Suppressor macrophage (primary cell): ENCODE data around the gene PXDN.
A peak's percentile ranks its signal among the peaks of the same experiment; 100 is the strongest.
"Not testable (repeated sequence)": the region's sequence is repeated elsewhere in the genome, so short reads cannot be mapped to it uniquely, and the experiment has no call there.

ENCODE experiments used
- DNase-seq, 4 experiments: peaks; one replicate each; pipeline ENCODE4 v3.0.0-alpha.2; 2020 to 2022

The PXDN gene

DNA sequence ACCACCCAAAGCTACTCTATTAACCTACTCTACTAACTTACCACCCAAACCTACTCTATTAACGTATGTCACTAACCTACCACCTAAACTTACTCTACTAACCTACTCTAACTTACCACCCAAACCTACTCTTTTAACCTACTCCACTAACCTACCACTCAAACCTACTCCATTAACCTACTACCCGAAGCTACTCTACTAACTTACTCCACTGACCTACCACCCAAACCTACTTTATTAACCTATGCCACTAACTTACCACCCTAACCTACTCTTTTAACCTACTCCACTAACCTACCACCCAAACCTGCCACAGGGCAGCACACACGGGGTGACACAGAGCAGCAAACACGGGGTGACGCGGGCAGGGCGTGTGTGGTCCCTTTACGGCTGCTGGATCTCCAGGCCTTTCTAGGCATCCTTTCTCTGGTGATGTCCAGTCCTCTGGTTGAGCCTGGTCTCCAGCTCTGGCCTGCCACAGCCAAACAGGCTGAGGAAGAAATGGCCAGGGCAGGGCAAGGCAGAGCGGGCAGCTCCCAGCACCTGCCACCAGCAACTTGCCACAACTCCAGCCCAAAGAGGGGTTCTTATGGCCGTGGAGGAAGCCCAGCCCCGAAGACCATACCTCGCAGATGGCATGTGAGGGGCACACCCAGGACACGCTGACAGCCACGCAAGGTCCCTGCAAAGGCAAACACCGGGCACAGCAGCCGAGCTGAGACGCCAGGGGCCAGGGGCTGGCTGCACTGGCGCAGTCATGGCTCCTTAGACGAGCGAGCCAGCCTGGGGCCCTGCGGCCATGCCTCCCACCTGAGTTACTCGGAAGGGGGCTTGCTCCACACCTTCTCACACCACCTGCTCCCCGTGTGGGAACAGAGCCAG is 25.7 kb downstream of the PXDN start:
- DNase-seq = no peak

DNA sequence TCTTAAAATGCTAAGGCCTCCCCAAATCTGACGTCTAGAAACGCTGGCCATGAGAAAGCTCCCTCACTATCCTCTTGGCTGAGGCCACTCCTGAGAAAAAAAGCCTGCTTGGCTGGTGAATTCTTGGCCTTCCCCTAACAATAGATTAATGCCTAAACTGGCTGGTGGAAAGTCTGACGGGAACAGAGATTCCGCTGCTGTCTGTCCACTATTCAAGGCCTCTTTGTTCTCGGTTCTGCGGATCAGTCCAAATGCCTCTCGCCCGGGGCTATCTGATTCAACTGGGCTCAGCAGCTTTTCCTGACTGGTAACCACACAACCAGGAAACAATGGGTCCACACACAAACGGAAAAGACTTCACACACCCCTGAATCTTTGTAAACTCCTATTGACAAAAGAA is 27.2 kb downstream of the PXDN start:
- DNase-seq = no peak

GRCh38 chr2:1716441-1716840 is 27.9 kb downstream of the PXDN start:
- DNase-seq = no peak

DNA sequence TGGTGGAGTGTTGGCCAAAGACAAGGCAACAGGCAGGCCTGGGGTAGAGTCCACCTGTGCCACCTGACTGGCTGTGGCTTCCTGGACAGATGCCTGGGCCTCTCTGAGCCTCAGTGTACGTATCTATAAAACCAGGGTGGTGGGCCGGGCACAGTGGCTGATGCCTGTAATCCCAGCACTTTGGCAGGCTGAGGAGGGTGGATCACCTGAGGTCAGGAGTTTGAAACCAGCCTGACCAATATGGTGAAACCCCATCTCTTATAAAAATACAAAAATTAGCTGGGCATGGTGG is 28.4 kb downstream of the PXDN start:
- DNase-seq = not testable (repeated sequence)

DNA sequence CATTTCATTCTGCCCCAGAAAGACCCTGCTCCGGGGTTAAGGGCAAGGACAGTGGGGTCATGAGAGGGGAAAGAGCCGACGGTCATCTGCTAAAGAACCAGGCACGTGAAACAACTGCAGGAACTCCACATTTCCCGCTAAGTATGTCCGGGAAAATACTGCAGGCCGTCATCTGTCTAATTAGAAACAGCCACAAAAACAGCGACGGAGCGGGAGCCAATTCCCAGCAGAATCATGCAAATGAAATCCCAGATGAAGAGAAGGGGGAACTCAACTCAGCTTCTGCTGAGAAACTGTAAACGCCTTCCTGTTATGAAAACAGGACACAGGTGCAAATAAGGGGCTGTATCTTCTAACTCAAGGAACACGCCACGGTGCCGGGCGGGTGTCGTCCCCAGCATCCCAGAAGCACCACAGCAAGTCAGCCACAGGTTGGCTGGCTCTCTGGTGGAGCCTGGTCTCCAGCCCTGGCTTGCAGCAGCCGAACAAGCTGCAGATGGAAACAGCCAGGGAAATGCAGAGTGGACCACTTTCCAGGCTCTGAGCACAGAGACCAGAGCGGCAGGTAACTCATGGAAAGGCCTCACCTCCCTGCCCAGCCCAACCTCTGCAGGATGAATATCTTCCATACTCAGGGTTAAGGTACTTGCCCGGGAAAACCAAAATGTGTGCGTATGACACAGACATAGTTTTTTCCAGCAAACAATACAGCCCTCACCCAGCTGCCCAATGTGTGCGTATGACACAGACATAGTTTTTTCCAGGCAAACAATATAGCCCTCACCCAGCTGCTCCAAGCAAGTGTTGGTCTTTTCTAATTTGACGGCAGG is 28.9 kb downstream of the PXDN start:
- DNase-seq = no peak

DNA sequence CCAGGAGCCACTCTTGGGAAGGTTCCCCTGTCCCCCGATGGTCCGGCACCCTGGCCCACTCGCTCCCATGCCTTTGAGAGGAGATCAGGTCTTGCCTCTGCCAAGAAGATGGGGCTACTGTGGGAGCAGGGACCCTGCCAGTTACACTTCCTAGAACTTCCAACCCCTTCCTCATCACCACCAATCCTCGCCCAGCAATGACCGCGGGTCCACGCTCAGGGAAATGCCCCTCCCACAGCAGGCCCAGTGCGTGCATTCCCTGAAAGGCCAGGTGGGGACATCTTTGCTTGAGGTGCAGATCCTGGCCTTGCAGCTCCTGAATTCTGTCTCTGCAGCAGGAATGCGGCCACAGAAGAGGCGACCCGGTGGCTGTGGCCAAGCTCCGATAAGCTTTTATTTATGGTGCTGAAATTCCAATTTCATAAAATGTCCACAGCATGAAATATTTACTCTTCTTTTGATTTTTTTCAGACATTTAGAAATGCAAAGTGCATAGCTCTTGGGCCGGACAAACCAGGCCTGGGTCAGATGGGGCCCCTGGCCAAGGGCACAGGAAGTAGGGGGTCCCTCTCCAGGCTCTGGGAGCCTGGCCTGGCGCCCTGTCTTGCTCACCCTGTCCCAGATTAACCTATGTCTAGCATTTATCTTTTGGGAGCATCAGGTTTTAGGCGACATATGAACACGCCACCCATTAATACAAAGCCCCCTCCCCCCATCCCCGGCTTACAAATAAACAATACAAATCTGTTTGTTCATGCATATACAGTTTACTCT is 29.8 kb downstream of the PXDN start:
- DNase-seq = no peak

DNA sequence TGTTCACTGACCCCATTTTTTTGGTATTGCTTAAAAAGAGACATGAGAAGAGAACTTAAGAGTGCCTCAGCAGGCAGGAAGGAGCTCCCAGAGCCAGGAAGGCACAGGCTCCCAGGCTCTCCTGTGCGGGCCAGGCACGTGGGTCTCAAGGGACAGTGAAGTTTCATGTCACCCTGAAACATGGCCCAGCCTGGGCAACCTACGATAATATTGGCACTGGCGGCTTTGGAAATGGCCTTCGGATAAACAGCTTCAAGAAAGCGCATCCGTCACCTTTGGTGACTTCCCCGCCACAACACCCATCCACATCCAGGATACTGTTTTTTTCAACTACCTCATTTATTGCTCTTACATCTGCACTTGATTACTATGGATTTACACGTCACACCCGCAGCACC is 30.5 kb downstream of the PXDN start:
- no peak for DNase-seq

- DNase-seq = no peak
Observed at GRCh38 chr2:1713142-1713838, 31.0 kb downstream of the PXDN start.

GRCh38 chr2:1709946-1710560 is 34.3 kb downstream of the PXDN start:
- DNase-seq = no peak

DNA sequence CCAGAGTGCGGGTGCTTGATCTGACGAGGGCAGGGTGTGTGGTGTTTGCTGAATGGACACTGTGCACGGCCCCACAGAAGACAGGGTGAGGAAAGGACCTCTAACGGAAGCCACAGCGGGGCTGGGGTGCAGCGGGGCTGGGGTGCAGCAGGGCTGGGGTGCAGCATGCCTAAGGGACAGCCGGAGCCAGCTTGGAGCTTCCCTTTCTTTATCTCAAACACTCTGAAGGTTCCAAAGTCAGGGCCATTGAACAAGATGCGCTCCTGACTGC is 35.0 kb downstream of the PXDN start:
- no peak for DNase-seq

DNA sequence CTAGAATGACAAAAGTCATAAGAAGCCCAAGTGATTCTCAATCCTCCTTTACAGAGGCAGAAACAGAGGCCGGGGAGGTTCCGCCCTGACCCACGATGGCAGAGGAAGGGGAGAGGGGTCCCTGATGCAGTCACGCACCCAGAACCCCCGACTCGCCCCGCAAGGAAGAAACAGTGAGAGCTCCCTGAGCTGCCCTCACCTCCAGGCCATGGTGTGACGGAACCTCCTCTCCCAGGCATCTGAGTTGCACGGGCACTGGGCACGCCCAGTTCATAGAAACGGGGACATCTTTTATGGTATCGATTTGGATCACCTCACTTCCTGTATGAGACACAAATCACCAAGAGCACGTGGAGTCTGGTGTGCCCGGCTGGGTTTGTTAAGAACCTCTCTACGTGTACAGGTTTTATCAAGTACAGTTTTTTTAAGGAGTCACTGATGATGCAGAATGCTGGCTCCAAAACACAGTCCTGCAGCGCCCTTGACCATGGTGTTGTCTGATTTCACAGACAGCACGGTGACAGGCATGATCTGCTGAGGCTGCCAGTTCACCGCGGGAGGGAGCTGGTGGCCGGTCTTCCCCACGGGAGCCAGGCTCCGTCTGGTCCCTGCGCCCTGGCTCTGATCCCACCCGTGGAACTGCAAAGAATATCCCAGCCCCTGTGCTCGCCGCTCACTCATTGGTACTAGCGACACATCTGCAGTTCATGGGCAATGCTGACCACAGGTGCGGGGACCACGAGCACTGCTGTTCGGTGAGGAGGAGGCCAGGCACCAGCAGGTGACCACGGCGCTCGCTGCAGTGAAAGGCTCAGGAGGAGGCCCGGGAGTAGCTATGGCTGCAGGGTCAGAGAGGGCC is 35.6 kb downstream of the PXDN start:
- DNase-seq = no peak

- peak; percentile 70 to 88 (median 79) for DNase-seq
Observed at GRCh38 chr2:1707771-1708418, 36.4 kb downstream of the PXDN start.

- DNase-seq = not testable (repeated sequence)
Observed at GRCh38 chr2:1706089-1706841, 38.0 kb downstream of the PXDN start.

DNA sequence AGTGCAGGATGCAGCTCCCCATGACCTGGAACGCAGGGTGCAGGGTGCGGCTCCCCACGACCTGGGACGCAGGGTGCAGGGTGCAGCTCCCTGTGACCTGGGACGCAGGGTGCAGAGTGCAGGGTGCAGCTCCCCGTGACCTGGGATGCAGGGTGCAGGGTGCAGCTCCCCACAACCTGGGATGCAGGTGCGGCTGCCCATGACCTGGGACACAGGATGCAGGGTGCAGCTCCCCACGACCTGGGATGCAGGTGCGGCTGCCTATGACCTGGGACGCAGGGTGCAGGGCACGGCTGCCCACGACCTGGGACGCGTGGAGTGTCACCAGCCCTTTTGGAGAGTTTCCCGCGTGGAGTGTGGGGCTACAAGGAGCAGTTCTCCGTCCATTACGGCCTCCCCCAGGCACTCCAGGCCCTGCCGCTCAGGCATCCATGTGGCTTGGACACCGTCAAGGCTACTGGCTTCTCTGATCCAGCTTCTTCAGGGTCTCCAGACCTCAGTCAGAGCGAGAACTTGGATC is 38.7 kb downstream of the PXDN start:
- no peak for DNase-seq

DNA sequence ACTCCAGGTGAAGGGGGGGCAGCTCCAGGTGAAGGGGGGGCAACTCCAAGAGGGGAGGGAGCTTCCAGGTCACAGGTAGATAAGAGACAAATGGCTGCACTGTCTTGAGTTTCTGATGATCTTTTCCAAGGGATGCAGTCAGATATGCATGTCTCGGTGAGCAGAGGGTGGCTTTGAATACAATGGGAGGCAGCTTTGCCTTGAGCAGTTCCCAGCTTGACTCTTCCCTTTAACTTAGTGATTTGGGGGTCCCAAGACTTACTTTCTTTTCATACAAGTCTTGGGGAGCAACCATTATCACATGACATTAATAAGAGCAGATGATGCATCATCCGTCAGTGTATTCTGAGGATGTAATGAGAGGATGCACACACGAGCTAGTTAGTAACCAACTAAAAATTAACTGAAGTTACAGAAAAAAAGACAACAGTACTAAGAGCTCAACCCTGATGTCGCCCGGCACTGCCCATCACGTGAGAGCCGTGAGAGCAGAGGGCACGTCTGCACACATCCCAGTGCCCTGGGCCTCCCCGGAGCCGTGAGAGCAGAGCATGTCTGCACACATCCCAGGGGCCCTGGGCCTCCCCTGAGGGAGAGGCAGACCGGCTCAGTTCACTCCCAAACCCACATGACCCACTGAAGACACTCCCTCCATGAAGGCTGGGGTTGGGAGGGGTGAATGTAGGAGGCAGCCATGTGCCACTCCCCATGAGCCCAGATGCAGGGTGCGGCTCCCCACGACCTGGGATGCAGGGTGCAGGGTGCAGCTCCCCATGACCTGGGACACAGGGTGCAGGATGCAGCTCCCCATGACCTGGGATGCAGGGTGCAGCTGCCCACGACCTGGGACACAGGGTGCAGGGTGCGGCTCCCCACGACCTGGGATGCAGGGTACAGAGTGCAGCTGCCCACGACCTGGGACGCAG is 39.4 kb downstream of the PXDN start:
- DNase-seq = peak in 1 of 4 experiments; percentile 9

- DNase-seq = no peak
Observed at GRCh38 chr2:1702186-1702565, 42.1 kb downstream of the PXDN start.

DNA sequence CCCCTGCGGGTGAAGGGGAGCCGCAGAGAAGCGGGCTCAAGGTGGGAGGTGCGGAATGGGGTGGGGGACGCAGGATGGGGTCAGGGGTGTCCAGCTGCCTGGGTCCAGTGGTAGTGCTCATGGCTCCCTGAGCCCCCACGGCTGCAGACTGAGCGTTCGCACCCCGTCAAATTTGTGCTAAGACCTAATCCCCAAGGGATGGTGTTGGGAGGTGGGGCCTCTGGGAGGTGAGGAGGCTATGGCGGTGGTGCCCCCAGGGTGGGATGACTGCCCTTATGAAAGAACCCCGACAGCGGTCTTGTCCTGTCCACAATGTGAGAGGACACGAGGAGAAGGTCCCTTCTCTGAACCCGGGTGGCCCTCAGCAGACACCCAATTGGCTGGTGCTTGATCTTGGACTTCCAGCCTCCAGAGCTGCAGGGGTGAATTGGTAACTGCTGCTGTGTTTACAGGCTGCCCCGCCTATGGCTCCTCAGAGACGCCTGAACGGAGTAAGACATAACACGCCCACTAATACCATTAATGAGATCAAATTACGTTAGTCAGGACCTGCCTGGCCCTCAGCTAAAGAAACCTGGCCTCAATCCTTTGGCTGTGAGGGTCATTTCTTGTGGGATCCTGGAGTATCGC is 42.6 kb downstream of the PXDN start:
- DNase-seq = no peak

DNA sequence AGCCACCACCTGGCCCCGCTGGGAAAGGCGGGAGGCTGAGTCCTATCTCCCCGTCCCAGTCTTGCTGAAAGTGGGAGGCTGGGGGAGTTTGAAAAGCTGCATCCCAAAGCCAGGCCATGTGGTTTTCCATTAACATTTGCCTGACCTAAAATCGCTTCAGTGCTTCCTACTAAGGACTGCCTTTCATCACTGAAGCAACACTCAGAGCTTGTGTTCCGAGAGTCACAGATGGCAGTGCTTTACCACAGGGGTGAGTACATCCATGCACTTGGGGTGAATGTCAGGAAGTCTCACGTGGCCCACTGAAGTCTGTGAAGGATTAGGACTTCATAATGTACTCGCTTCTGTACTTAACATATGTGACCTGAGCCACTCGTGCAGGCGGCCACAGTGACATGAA is 43.3 kb downstream of the PXDN start:
- DNase-seq = no peak
